Measurements from ENCODE around the gene KBTBD7. TPM values are rescaled to one million over a fixed set of nuclear protein-coding genes. Genes with fewer than 3 reads are reported as not detected.
"Not testable (repeated sequence)": the region's sequence is repeated elsewhere in the genome, so short reads cannot be mapped to it uniquely, and the experiment has no call there.

KBTBD7 gene
- total RNA-seq, 1 donor from 2014 or later, result 5.9 TPM

- no peak for DNase-seq (ENCODE audit: extremely low spot score in 2 of 2)
- Histone ChIP-seq H3K9me3 (no peaks in the 10 kb centered on the region), H3K4me1 (no peaks in the 10 kb centered on the region), H3K4me3 (no peak overlapping the region), H3K36me3 (no peaks in the 10 kb centered on the region), H3K27me3 (no peaks in the 10 kb centered on the region), H3K27ac (no peak overlapping the region)
- TF ChIP-seq POLR2A (IDR thresholded peaks at IDR 0.05), result no peak
- no peak for TF ChIP-seq POLR2AphosphoS5 (IDR thresholded peaks at IDR 0.05; ENCODE audit: insufficient read depth in 1 of 2, low read depth in 1 of 2)
- intact Hi-C loops (cut with DNase I), result no loop called here
Measured at GRCh38 chr13:41178040-41178439, 16.3 kb downstream of the KBTBD7 start.

DNA sequence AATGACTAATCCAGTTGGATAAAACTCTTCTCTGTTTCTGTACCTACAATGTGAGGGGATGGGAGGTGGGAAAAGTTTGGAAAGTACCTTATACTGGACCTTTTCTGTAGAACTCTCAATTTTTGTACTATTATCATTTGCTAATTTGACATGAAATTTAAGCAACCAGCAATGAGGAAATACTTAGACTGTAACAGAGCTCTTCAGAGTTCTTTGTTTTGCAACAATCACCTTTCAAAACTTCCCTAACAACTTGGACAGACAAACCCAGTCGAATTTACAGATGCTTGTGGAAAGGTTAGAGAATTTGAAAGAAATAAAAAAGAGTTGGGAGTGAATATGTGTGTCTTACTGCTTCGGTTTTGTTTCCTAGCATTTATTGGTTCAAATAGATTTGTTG lies 16.8 kb downstream of the KBTBD7 start:
- no peak overlapping the region for H3K27ac ChIP-seq
- no peak for TF ChIP-seq POLR2AphosphoS5 (IDR thresholded peaks at IDR 0.05; ENCODE audit: insufficient read depth in 1 of 2, low read depth in 1 of 2)
- TF ChIP-seq, protein P1, sequence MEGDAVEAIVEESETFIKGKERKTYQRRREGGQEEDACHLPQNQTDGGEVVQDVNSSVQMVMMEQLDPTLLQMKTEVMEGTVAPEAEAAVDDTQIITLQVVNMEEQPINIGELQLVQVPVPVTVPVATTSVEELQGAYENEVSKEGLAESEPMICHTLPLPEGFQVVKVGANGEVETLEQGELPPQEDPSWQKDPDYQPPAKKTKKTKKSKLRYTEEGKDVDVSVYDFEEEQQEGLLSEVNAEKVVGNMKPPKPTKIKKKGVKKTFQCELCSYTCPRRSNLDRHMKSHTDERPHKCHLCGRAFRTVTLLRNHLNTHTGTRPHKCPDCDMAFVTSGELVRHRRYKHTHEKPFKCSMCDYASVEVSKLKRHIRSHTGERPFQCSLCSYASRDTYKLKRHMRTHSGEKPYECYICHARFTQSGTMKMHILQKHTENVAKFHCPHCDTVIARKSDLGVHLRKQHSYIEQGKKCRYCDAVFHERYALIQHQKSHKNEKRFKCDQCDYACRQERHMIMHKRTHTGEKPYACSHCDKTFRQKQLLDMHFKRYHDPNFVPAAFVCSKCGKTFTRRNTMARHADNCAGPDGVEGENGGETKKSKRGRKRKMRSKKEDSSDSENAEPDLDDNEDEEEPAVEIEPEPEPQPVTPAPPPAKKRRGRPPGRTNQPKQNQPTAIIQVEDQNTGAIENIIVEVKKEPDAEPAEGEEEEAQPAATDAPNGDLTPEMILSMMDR (IDR thresholded peaks at IDR 0.05), result no peak
- TF ChIP-seq POLR2A (IDR thresholded peaks at IDR 0.05), result no peak
- no peaks in the 10 kb centered on the region for H3K36me3 ChIP-seq
- H3K4me3 ChIP-seq, result no peak overlapping the region
- no peaks in the 10 kb centered on the region for H3K9me3 ChIP-seq
- no peaks in the 10 kb centered on the region for H3K27me3 ChIP-seq
- intact Hi-C loops (cut with DNase I), result no loop called here
- no peaks in the 10 kb centered on the region for H3K4me1 ChIP-seq
- no peak for DNase-seq (ENCODE audit: extremely low spot score in 2 of 2)

DNA sequence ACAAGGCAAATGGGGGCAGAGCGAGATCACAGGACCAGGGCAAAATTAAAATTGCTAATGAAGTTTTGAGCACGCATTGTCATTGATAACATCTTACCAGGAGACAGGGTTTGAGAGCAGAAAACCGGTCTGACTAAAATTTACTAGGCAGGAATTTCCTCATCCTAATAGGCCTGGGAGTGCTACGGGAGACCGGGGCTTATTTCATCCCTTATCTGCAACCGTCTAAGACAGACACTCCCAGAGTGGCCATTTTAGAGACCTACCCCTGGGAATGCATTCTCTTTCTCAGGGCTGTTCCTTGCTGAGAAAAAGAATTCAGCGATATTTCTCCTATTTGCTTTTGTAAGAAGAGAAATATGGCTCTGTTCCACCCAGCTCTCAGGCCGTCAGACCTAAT lies 18.8 kb downstream of the KBTBD7 start:
- DNase-seq (ENCODE audit: extremely low spot score in 2 of 2); H3K27ac ChIP-seq; H3K4me1 ChIP-seq; H3K9me3 ChIP-seq; intact Hi-C loops (cut with DNase I); H3K36me3 ChIP-seq; H3K27me3 ChIP-seq; H3K4me3 ChIP-seq: not testable (repeated sequence)

- H3K4me1 ChIP-seq, result no peaks in the 10 kb centered on the region
- no peak overlapping the region for H3K27ac ChIP-seq
Measured at GRCh38 chr13:41162151-41162550, 32.2 kb downstream of the KBTBD7 start.

DNA sequence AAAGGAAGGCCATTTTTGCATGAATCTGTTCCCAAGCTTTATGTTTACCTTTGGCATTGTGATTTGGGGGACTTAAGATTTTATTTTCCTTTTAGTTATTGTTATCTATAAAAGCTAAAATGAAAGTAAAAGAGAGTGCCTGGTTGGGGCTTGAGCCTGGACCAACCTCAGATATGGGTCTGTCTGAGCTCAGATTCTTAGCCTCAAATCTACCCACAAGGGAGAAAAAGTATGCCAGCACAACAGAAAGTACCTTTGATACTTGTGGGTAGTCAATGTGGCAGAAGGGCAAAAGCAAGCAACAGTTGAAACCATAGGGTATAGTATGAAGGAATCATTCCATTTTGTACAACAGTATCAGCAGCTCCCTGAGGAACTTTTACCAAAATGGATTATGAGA lies 35.2 kb downstream of the KBTBD7 start:
- Histone ChIP-seq H3K4me1 (no peaks in the 10 kb centered on the region), H3K4me3 (no peak overlapping the region), H3K9me3 (no peaks in the 10 kb centered on the region), H3K27ac (no peak overlapping the region), H3K36me3 (no peaks in the 10 kb centered on the region), H3K27me3 (no peaks in the 10 kb centered on the region)
- no peak for DNase-seq (ENCODE audit: extremely low spot score in 2 of 2)
- intact Hi-C loops (cut with DNase I), result no loop called here
- TF ChIP-seq, protein P1 (IDR thresholded peaks at IDR 0.05), result no peak
- TF ChIP-seq POLR2AphosphoS5 (IDR thresholded peaks at IDR 0.05; ENCODE audit: insufficient read depth in 1 of 2, low read depth in 1 of 2) (no peak), POLR2A (IDR thresholded peaks at IDR 0.05) (no peak)

More at GRCh38 chr13:41162151-41162550, 32.2 kb downstream of the KBTBD7 start:
- H3K4me3 ChIP-seq, result no peak overlapping the region
- H3K36me3 ChIP-seq, result no peaks in the 10 kb centered on the region
- H3K9me3 ChIP-seq, result no peaks in the 10 kb centered on the region
- no peak for DNase-seq (ENCODE audit: extremely low spot score in 2 of 2)
- H3K27me3 ChIP-seq, result no peaks in the 10 kb centered on the region
- TF ChIP-seq POLR2AphosphoS5 (IDR thresholded peaks at IDR 0.05; ENCODE audit: insufficient read depth in 1 of 2, low read depth in 1 of 2) (no peak), POLR2A (IDR thresholded peaks at IDR 0.05) (no peak)
- TF ChIP-seq, protein P1 (IDR thresholded peaks at IDR 0.05), result no peak
- intact Hi-C loops (cut with DNase I), result no loop called here

DNA sequence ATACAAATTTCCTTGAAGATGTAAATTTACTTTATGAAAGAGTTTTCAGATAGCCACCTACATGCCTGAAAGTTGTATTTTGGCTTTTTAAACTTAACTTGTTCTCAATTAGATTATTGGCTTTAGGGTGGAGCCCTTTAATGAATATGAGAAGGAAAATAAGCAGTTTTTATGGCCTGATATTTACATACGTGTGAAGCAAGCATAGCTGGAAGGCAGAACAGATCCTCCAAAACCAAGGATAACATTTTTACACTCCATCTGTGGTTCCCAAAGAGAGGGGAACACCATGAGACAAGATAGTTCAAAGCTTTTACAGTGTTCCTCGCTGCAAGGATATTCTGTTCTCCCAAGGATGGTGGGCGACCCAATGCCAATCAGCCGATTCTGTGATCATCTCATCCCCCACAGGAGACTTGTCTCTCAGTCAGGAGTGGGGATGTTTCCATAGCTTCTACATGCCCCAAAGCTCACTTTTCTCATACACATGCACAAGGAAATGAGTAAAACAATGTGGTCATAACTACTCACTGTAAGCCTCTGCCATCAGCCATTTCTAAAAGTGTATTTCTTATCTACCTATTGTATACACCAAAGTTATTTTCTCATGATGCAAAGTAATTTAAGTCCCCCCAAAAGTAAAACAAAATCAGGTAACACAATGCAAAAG lies 37.2 kb downstream of the KBTBD7 start:
- no peaks in the 10 kb centered on the region for H3K4me1 ChIP-seq
- no peak overlapping the region for H3K4me3 ChIP-seq
- H3K9me3 ChIP-seq, result peaks cover under 1% of the 10 kb centered on the region
- TF ChIP-seq, protein P1 (IDR thresholded peaks at IDR 0.05), result no peak
- no peak for TF ChIP-seq POLR2AphosphoS5 (IDR thresholded peaks at IDR 0.05; ENCODE audit: insufficient read depth in 1 of 2, low read depth in 1 of 2)
- TF ChIP-seq POLR2A (IDR thresholded peaks at IDR 0.05), result no peak
- no peak for DNase-seq (ENCODE audit: extremely low spot score in 2 of 2)
- H3K27me3 ChIP-seq, result no peaks in the 10 kb centered on the region
- H3K36me3 ChIP-seq, result no peaks in the 10 kb centered on the region
- intact Hi-C loops (cut with DNase I), result no loop called here
- H3K27ac ChIP-seq, result no peak overlapping the region
